Neural crest cell (in vitro differentiated cells): Measurements from ENCODE around the gene RHBDL3. TPM values are rescaled to one million over a fixed set of nuclear protein-coding genes. Genes with fewer than 3 reads are reported as not detected.

Experiments
- DNase-seq: peaks from one replicate; pipeline ENCODE4 v3.0.0; 2021; ENCODE audit warnings: low read depth, mixed read lengths, low spot score
- H3K27ac Mint-ChIP-seq: one replicate; pipeline ENCODE4 v1.8.0; 2021; ENCODE audit warnings: mild to moderate bottlenecking, mixed read lengths; ENCODE audit not compliant: unreplicated experiment
- H3K27me3 Mint-ChIP-seq: 2 replicates; pipeline ENCODE4 v1.8.0; 2021; ENCODE audit warnings: low read depth, mild to moderate bottlenecking, mixed read lengths
- H3K36me3 Mint-ChIP-seq: 2 replicates; pipeline ENCODE4 v1.8.0; 2021; ENCODE audit warnings: low read depth, mild to moderate bottlenecking, mixed read lengths
- H3K4me1 Mint-ChIP-seq: 2 replicates; pipeline ENCODE4 v1.8.0; 2021; ENCODE audit warnings: mixed read lengths
- H3K4me3 Mint-ChIP-seq: one replicate; pipeline ENCODE4 v1.8.0; 2021; ENCODE audit warnings: mild to moderate bottlenecking, mixed read lengths
- H3K9me3 Mint-ChIP-seq: 2 replicates; pipeline ENCODE4 v1.8.0; 2021; ENCODE audit warnings: mixed read lengths
- CTCF ChIP-seq: fragments of 200-600 bp; sonication (generic); conservative IDR thresholded peaks from 2 replicates; pipeline ENCODE4 v1.5.0; 2021; ENCODE audit warnings: antibody characterized with exemption, mild to moderate bottlenecking
- total RNA-seq: library from RNA; stranded (reverse); gene quantifications from 2 replicates; pipeline ENCODE4 v1.2.1, GENCODE V29; 2021

The RHBDL3 gene
- total RNA-seq, 1 donor from 2014 or later = 18.7 TPM

GRCh38 chr17:32235588-32235987 lies 30.0 kb upstream of the RHBDL3 start:
- DNase-seq = no peak
- H3K4me1 Mint-ChIP-seq = peaks cover 6% of the 10 kb centered on the region
- TF ChIP-seq CTCF = no peak
- no peaks in the 10 kb centered on the region for H3K27me3 Mint-ChIP-seq
- H3K27ac Mint-ChIP-seq = no peak overlapping the region
- no peaks in the 10 kb centered on the region for H3K36me3 Mint-ChIP-seq
- no peaks in the 10 kb centered on the region for H3K9me3 Mint-ChIP-seq
- H3K4me3 Mint-ChIP-seq = no peak overlapping the region

- no peaks in the 10 kb centered on the region for H3K36me3 Mint-ChIP-seq
- H3K4me1 Mint-ChIP-seq = peaks cover 26% of the 10 kb centered on the region
- no peak for DNase-seq
- H3K9me3 Mint-ChIP-seq = no peaks in the 10 kb centered on the region
- H3K27me3 Mint-ChIP-seq = no peaks in the 10 kb centered on the region
- H3K4me3 Mint-ChIP-seq = no peak overlapping the region
- H3K27ac Mint-ChIP-seq = no peak overlapping the region
- TF ChIP-seq CTCF = no peak
Measured at GRCh38 chr17:32239456-32239855, 26.2 kb upstream of the RHBDL3 start.

- no peaks in the 10 kb centered on the region for H3K36me3 Mint-ChIP-seq
- no peaks in the 10 kb centered on the region for H3K9me3 Mint-ChIP-seq
- H3K4me1 Mint-ChIP-seq = peaks cover 26% of the 10 kb centered on the region
- H3K27me3 Mint-ChIP-seq = no peaks in the 10 kb centered on the region
- DNase-seq = no peak
- no peak for TF ChIP-seq CTCF
- no peak overlapping the region for H3K4me3 Mint-ChIP-seq
- H3K27ac Mint-ChIP-seq = no peak overlapping the region
Measured at GRCh38 chr17:32240750-32241149, 24.9 kb upstream of the RHBDL3 start.

GRCh38 chr17:32241640-32242039 lies 24.0 kb upstream of the RHBDL3 start:
- Mint-ChIP-seq H3K4me1 (peaks cover 26% of the 10 kb centered on the region), H3K9me3 (no peaks in the 10 kb centered on the region), H3K36me3 (no peaks in the 10 kb centered on the region), H3K4me3 (no peak overlapping the region), H3K27ac (no peak overlapping the region), H3K27me3 (no peaks in the 10 kb centered on the region)
- DNase-seq = no peak
- no peak for TF ChIP-seq CTCF

GRCh38 chr17:32249475-32249874 lies 16.2 kb upstream of the RHBDL3 start:
- Mint-ChIP-seq H3K4me3 (no peak overlapping the region), H3K27me3 (peaks cover 3% of the 10 kb centered on the region), H3K27ac (no peak overlapping the region), H3K4me1 (peaks cover 5% of the 10 kb centered on the region), H3K36me3 (no peaks in the 10 kb centered on the region), H3K9me3 (no peaks in the 10 kb centered on the region)
- TF ChIP-seq CTCF = peak; percentile 15
- no peak for DNase-seq

GRCh38 chr17:32253117-32253611 lies 12.5 kb upstream of the RHBDL3 start:
- Mint-ChIP-seq H3K4me1 (peaks cover 17% of the 10 kb centered on the region), H3K4me3 (no peak overlapping the region), H3K27me3 (peaks cover 3% of the 10 kb centered on the region), H3K36me3 (no peaks in the 10 kb centered on the region), H3K9me3 (no peaks in the 10 kb centered on the region), H3K27ac (no peak overlapping the region)
- DNase-seq = peak; percentile 78
- TF ChIP-seq CTCF = peak; percentile 97
